SU-DHL-6 (cell line): ENCODE measurements around the gene ANP32A.
A peak's percentile ranks its signal among the peaks of the same experiment; 100 is the strongest.

Experiments
- H2AFZ ChIP-seq: fragments of 200-600 bp; sonication (generic); 2 replicates; pipeline ENCODE4 v1.6.1; 2014; ENCODE audit warnings: low read depth, mild to moderate bottlenecking, moderate library complexity, mixed read lengths, antibody characterized with exemption, low read length; ENCODE audit not compliant: severe bottlenecking
- H3F3A ChIP-seq: fragments of 200-600 bp; shearing (Covaris generic); 2 replicates; pipeline ENCODE4 v1.6.0; 2016; ENCODE audit warnings: antibody characterized with exemption, mild to moderate bottlenecking; ENCODE audit not compliant: insufficient read depth
- H3K27ac ChIP-seq: fragments of 200-600 bp; sonication (generic); 2 replicates; pipeline ENCODE4 v1.5.1; 2016; ENCODE audit warnings: low read depth, mild to moderate bottlenecking, low read length, moderate library complexity, mixed read lengths
- H3K27me3 ChIP-seq: fragments of 200-600 bp; sonication (generic), shearing (Covaris generic); 2 replicates; pipeline ENCODE4 v1.6.0; 2014; ENCODE audit warnings: mild to moderate bottlenecking, low read length
- H3K36me3 ChIP-seq: fragments of 200-600 bp; sonication (generic); 2 replicates; pipeline ENCODE4 v1.6.1; 2014; ENCODE audit warnings: mild to moderate bottlenecking, low read length, mixed read lengths
- H3K4me2 ChIP-seq: fragments of 300-600, 200-600 bp; shearing (Covaris generic), sonication (generic); 2 replicates; pipeline ENCODE4 v1.6.0; 2014; ENCODE audit warnings: low read length, low read depth, mild to moderate bottlenecking; ENCODE audit not compliant: poor library complexity, severe bottlenecking
- H3K4me3 ChIP-seq: fragments of 200-600 bp; sonication (generic); 2 replicates; pipeline ENCODE4 v1.5.1; 2014; ENCODE audit warnings: antibody characterized with exemption, low read length, mild to moderate bottlenecking, mixed read lengths; ENCODE audit not compliant: insufficient read depth, poor library complexity, severe bottlenecking
- H3K79me2 ChIP-seq: fragments of 200-600 bp; sonication (generic); 2 replicates; pipeline ENCODE4 v1.6.1; 2014; ENCODE audit warnings: mild to moderate bottlenecking, low read length, moderate library complexity; ENCODE audit not compliant: insufficient read depth
- H3K9ac ChIP-seq: fragments of 200-600 bp; sonication (generic); 2 replicates; pipeline ENCODE4 v1.7.0; 2014; ENCODE audit warnings: mild to moderate bottlenecking, low read length
- H3K9me2 ChIP-seq: fragments of 200-600 bp; sonication (generic); replicated peaks from 2 replicates; pipeline ENCODE4 v1.6.1; 2014; ENCODE audit warnings: low read length; ENCODE audit not compliant: insufficient read depth
- H3K9me3 ChIP-seq: fragments of 200-600 bp; sonication (generic); 2 replicates; pipeline ENCODE4 v1.6.1; 2014; ENCODE audit warnings: low read length, mixed read lengths; ENCODE audit not compliant: insufficient read depth
- H4K20me1 ChIP-seq: fragments of 200-600 bp; sonication (generic); 2 replicates; pipeline ENCODE4 v1.6.1; 2014; ENCODE audit warnings: low read depth, mild to moderate bottlenecking, antibody characterized with exemption, low read length, moderate library complexity, mixed read lengths
- CTCF ChIP-seq: fragments of 200-600 bp; sonication (generic); IDR thresholded peaks from one replicate; pipeline ENCODE4 v1.5.1; 2017; ENCODE audit warnings: antibody characterized with exemption, mild to moderate bottlenecking, low read length, moderate library complexity; ENCODE audit not compliant: insufficient read depth, poor library complexity, severe bottlenecking
- EZH2phosphoT487 ChIP-seq: fragments of 200-600 bp; sonication (generic), shearing (Covaris generic); conservative IDR thresholded peaks from 2 replicates; pipeline ENCODE4 v1.6.1; 2018; ENCODE audit warnings: mild to moderate bottlenecking, antibody characterized with exemption, low read length, moderate library complexity, mixed read lengths

Gene ANP32A

DNA sequence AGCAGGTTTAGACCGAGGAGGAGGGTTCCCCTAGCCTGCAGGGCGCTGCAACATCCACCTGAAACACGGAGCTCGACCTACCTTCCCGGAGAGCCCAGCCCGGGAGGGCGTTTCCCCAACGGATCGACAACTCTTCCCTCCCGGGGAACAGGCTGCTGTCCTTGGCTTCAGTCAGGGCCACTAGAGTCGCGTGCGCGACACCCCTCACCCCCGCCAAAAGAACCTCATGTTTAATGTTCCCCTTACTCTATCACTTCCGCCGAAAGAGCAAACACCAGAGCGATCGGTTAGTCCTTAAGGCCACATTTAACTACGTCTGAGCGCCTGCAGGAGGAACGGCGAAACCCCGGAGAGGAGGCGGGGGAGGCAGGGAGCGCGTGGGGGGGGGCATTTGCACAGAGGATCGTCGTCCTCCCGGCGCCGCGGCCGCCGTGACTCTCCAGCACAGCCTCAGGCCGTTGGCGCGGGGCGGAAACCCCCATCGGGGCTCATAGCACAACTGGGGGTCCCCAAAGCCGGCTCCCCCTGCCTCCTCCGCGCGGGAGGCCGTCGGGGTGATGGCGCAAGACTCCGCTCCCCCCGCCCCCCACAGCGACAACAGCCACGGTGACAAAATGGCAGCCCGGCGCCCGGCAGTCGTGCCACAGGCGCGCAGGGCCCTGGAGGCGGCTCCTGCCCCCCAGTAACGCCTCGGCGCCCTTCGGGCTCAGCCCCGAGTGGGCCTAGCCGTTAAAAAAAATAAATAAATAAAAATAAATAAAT, 3.2 kb downstream of the ANP32A start:
- Histone ChIP-seq H3K27me3 (no peaks in the 10 kb centered on the region), H3F3A (no peaks in the 10 kb centered on the region), H3K9me2 (no peaks in the 10 kb centered on the region), H3K27ac (peak overlapping the region; percentile 88), H3K9ac (peak overlapping the region; percentile 97), H4K20me1 (peaks cover 25% of the 10 kb centered on the region), H3K9me3 (no peaks in the 10 kb centered on the region), H3K4me2 (peak overlapping the region; percentile 89), H3K4me3 (peak overlapping the region; percentile 95), H3K79me2 (peaks cover 89% of the 10 kb centered on the region), H3K36me3 (no peaks in the 10 kb centered on the region), H2AFZ (no peak overlapping the region)
- TF ChIP-seq CTCF (no peak), EZH2phosphoT487 (no peak)

- Histone ChIP-seq H3K27me3 (no peaks in the 10 kb centered on the region), H3K9me3 (no peaks in the 10 kb centered on the region), H3K36me3 (no peaks in the 10 kb centered on the region), H2AFZ (no peak overlapping the region), H3K4me2 (peak overlapping the region; percentile 89), H3K27ac (peak overlapping the region; percentile 88), H3K4me3 (peak overlapping the region; percentile 95), H3K9me2 (no peaks in the 10 kb centered on the region), H3F3A (no peaks in the 10 kb centered on the region), H3K79me2 (peaks cover 95% of the 10 kb centered on the region), H4K20me1 (peaks cover 27% of the 10 kb centered on the region), H3K9ac (peak overlapping the region; percentile 97)
- TF ChIP-seq EZH2phosphoT487 = no peak
- no peak for TF ChIP-seq CTCF
These were observed 3.8 kb downstream of the ANP32A start for GRCh38 chr15:68816795-68817303.

DNA sequence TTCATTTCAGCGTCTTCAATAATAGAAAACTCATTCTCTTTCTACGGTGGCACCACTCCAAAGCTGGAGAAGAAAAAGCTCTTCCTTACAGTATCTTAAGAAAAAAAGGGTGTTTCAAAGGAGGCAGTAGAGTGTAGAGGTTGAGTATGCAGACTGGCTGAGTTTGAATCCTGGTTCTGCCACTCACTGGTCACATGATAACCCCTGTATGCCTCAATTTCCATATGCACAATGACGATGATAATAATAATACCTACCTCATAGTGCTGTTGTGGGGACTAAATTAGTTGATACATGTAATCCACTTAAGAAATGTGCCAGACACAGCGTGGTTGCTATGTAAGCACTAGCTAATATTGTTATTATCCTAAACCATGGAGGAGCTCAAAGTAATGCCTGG, 4.5 kb downstream of the ANP32A start:
- TF ChIP-seq EZH2phosphoT487 (no peak), CTCF (no peak)
- Histone ChIP-seq H3K4me3 (peak overlapping the region; percentile 95), H3K9me3 (no peaks in the 10 kb centered on the region), H3K79me2 (peaks cover 97% of the 10 kb centered on the region), H3K27me3 (no peaks in the 10 kb centered on the region), H3K9ac (peak overlapping the region; percentile 97), H3F3A (no peaks in the 10 kb centered on the region), H3K9me2 (no peaks in the 10 kb centered on the region), H3K4me2 (peak overlapping the region; percentile 89), H2AFZ (no peak overlapping the region), H4K20me1 (peaks cover 27% of the 10 kb centered on the region), H3K36me3 (no peaks in the 10 kb centered on the region), H3K27ac (peak overlapping the region; percentile 88)
